HG03460 (cell line): Measurements from ENCODE around the gene RREB1.

Experiments used
- ATAC-seq: cut with Tn5 transposase; IDR thresholded peaks from one replicate; pipeline ENCODE4 v1.9.1; 2021; ENCODE audit not compliant: unreplicated experiment

RREB1 gene

DNA sequence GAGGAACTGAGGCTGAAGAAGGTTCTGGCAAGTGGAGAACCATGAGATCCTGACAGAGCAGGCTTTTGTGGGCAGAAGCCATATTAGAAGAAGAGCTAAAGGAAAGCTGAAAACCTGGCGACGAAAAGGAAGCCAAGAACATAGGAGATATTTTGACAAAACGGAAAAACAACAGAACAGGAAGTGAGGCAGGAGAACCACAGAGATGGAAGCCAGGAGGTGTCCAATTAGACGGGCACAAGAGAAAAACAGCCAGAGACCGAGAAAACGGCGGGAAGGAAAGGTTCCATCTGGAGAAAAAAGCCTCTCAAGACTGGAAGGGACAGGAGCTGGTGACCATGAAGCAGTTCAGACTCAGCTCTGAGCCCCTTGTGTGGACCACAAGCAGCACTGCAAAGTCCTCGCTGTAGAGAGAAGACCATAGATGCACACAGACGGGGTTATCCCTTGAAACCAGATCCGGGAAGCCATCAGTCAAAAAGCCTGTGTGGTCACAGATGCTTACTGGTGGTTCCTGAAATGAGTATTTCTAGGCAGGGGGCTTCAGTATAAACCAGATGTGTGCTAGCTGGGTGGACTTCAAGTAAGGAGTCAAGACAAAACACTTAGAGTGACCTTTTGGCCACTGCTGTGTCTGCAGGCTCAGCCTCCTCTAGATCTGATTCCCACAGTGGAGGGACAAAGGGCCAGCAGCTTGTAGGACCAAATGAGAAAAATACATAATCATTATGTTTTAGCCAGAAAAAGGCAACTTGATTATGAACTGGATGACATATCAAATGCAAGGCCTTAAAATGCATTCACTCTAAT lies 174.5 kb downstream of the RREB1 start:
- ATAC-seq, result no peak

DNA sequence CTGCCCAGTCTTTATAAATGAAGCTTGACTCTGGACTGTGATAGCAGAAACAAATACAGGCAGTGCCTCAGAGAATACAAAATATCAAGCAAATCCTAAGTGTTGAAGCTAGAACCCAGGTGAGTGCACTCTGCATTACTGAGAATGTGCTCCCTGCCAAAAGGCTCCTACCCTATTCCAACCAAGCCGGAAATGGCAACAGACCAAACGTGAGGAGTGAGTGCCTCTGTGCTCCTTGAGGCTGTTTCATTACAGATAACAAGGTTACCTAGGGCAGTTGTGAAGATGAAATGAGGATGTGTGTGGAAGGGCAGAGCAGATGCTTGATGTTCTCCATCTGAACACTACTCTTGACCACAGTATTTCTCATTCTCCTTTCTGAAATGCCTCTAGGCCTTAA lies 175.9 kb downstream of the RREB1 start:
- ATAC-seq, result no peak

GRCh38 chr6:7285416-7285815 lies 177.7 kb downstream of the RREB1 start:
- ATAC-seq, result no peak

- ATAC-seq, result no peak
These were observed 182.3 kb downstream of the RREB1 start for GRCh38 chr6:7290079-7290478.

GRCh38 chr6:7292596-7293255 lies 185.0 kb downstream of the RREB1 start:
- no peak for ATAC-seq

- no peak for ATAC-seq
These were observed 188.2 kb downstream of the RREB1 start for GRCh38 chr6:7295916-7296315.

GRCh38 chr6:7296602-7297001 lies 188.8 kb downstream of the RREB1 start:
- no peak for ATAC-seq

- ATAC-seq, result no peak
These were observed 190.4 kb downstream of the RREB1 start for GRCh38 chr6:7298113-7298512.

DNA sequence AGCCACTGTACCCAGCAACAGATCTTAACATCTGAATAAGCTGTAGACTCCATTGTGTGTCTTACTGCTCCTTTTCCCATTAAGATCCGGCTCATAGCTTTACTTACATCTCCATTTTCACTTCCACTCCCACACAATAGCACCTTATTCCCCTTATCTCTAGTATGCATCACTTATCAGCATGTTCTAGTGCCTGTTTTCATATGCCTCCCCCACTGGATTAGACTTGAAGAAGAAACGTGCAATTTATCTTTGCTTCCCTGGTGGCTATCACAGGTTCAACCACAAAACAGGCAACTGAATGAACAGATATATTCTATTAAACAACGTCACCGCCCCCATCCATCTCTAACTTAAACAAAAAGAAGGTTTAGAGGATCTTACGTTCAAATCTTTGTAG lies 193.2 kb downstream of the RREB1 start:
- ATAC-seq, result no peak
